K562 (cell line): ENCODE results near the gene BHLHE40. TPM values are rescaled to one million over a fixed set of nuclear protein-coding genes. Genes with fewer than 3 reads are reported as not detected.
A peak's percentile ranks its signal among the peaks of the same experiment; 100 is the strongest.

Source experiments
- AFF1 ChIP-seq, 2 experiments: fragments of 450-650 bp; IDR thresholded peaks; 2 replicates each; pipeline ENCODE4 v1.6.1; 2018; ENCODE audit warnings: mild to moderate bottlenecking in 2 of 2, low read depth in 1 of 2; ENCODE audit not compliant: partially characterized antibody in 2 of 2
- AFF4 ChIP-seq: sonication (generic); formaldehyde crosslinking; IDR thresholded peaks from 2 replicates; pipeline ENCODE4 v1.8.0; 2023; ENCODE audit warnings: mild to moderate bottlenecking, missing genetic modification reagents
- MAFK ChIP-seq: IDR thresholded peaks from 2 replicates; pipeline ENCODE4 v1.6.1; 2011; ENCODE audit warnings: low read length, improper control_type of control experiment
- MCM2 ChIP-seq: fragments of 450-650 bp; IDR thresholded peaks from 2 replicates; pipeline ENCODE4 v1.6.1; 2017; ENCODE audit warnings: low read depth, mild to moderate bottlenecking
- MIER1 ChIP-seq: fragments of 450-650 bp; IDR thresholded peaks from 2 replicates; pipeline ENCODE4 v1.6.1; 2016; ENCODE audit warnings: antibody characterized with exemption, mild to moderate bottlenecking, low read depth
- MLLT1 ChIP-seq, 2 experiments: fragments of 450-650 bp; IDR thresholded peaks; 2 replicates each; pipeline ENCODE4 v1.6.1; 2016
- NFE2 ChIP-seq: IDR thresholded peaks from 2 replicates; pipeline ENCODE4 v1.6.1; 2014; ENCODE audit warnings: antibody characterized with exemption, low read depth
- RUNX1 ChIP-seq: sonication (generic); IDR thresholded peaks from 2 replicates; pipeline ENCODE4 v1.6.1; 2016; ENCODE audit warnings: antibody characterized with exemption, low read depth
- TAL1 ChIP-seq: fragments of 450-650 bp; IDR thresholded peaks from 2 replicates; pipeline ENCODE4 v1.6.1; 2016; ENCODE audit warnings: mild to moderate bottlenecking
- ZBTB11 ChIP-seq, 3 experiments: fragments of 200-800 bp in 1 of 3; fragments of 250-450 bp in 1 of 3; fragments of 450-650 bp in 1 of 3; sonication (Bioruptor Pico) in 1 of 3; sonication (Bioruptor generic) in 1 of 3; formaldehyde crosslinking in 1 of 3; IDR thresholded peaks; 2 replicates each; pipeline versions ENCODE4 v1.6.1 to v1.8.0; 2016 to 2022; ENCODE audit warnings: mild to moderate bottlenecking in 2 of 3, missing genetic modification characterization in 2 of 3, missing compliant biosample characterization in 1 of 3, moderate library complexity in 1 of 3
- ZFP1 ChIP-seq: fragments of 450-650 bp; formaldehyde crosslinking; IDR thresholded peaks from 2 replicates; pipeline ENCODE4 v1.4.0; 2020; ENCODE audit warnings: mild to moderate bottlenecking, mixed read lengths
- ZNF778 ChIP-seq: fragments of 450-650 bp; formaldehyde crosslinking; IDR thresholded peaks from 2 replicates; pipeline ENCODE4 v1.4.0; 2020; ENCODE audit warnings: mild to moderate bottlenecking, moderate library complexity
- polyA plus RNA-seq, 8 experiments: library from polyadenylated mRNA; depleted of rRNA in 4 of 8; stranded (reverse) in 5 of 8; unstranded in 3 of 8; fragments of >200 nt; fragmentation: Nextera tagmentation in 2 of 8; fragmentation: Illumina TruSeq in 1 of 8; extraction: Ambion mirVana in 2 of 8; extraction: Trizol in 1 of 8; gene quantifications; 2 replicates each; pipeline versions ENCODE4 v1.2.1 to v1.2.3, GENCODE V29; 2011 to 2014; ENCODE audit warnings: inconsistent platforms in 1 of 8, missing spikeins in 1 of 8
- total RNA-seq, 7 experiments: library from RNA; depleted of rRNA in 6 of 7; stranded (reverse); fragments of >200 nt in 6 of 7; fragmentation: Illumina TruSeq in 2 of 7; extraction: Trizol in 2 of 7; gene quantifications; 2 replicates each; pipeline versions ENCODE4 v1.2.1 to v1.2.3, GENCODE V29; 2011 to 2021; ENCODE audit warnings: low replicate concordance in 1 of 7

BHLHE40 gene
- total and polyA plus RNA-seq, 9 of the 15 experiments (the other 6 are each of a cell fraction or from before 2014, with no cell fraction given): 12.0 to 83.9 (median 31.4) TPM

GRCh38 chr3:4981665-4982494 is 2.6 kb downstream of the BHLHE40 start (continued):
- no peak for TF ChIP-seq ZBTB11 (CRISPR knock-in tag; IDR thresholded peaks at IDR 0.05)
- TF ChIP-seq TAL1: no peak
- TF ChIP-seq MAFK: no peak
- peak; percentile 4; the same call in 1 of the 2 replicates for TF ChIP-seq ZFP1 (CRISPR knock-in tag)
- TF ChIP-seq MLLT1 (IDR thresholded peaks at IDR 0.05): peak; percentile 85 to 89
- TF ChIP-seq MCM2: no peak
- no peak for TF ChIP-seq ZNF778
- no peak for TF ChIP-seq NFE2
- TF ChIP-seq RUNX1: no peak
- TF ChIP-seq MIER1: no peak
- TF ChIP-seq AFF1 (IDR thresholded peaks at IDR 0.05; ENCODE audit: low read depth in 1 of 2, partially characterized antibody in 2 of 2): peak; percentile 58 to 59
- 0 out of 2 replicates have a peak, but pooled peaks have one; percentile 58 for TF ChIP-seq AFF4 (CRISPR knock-in tag)
